Glomerular visceral epithelial cell (primary cell): Measurements from ENCODE around the gene TBC1D22A.

Experiments
- DNase-seq: peaks from one replicate; pipeline ENCODE4 v3.0.0-alpha.2; 2016; ENCODE audit errors: extremely low spot score

TBC1D22A gene

GRCh38 chr22:46995501-46996360 is 233.3 kb downstream of the TBC1D22A start:
- no peak for DNase-seq

GRCh38 chr22:46996595-46997310 is 234.3 kb downstream of the TBC1D22A start:
- DNase-seq: peak; percentile 1

- DNase-seq: no peak
Observed at GRCh38 chr22:46997311-46997970, 235.0 kb downstream of the TBC1D22A start.

GRCh38 chr22:46998331-46998730 is 235.9 kb downstream of the TBC1D22A start:
- DNase-seq: no peak

DNA sequence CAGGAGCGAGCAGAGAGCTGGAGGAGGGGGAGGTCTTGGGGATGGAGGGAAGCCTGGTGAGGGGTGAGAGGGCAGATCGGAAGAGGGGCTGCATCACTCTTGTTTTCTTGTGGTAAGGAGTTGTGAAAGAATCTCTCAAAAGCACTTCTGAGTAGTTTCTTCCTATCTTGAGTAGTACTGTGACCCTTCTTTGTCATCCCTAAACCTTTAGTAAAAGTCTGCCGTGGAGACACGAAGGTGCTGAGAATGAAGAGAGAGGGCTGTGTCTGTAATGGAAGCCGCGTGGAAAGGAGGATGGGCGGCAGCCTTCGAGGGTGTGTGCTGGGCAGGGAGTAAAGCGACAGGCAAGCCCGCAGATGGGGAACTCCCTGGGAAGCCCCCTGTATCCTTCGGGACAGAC is 237.8 kb downstream of the TBC1D22A start:
- no peak for DNase-seq

DNA sequence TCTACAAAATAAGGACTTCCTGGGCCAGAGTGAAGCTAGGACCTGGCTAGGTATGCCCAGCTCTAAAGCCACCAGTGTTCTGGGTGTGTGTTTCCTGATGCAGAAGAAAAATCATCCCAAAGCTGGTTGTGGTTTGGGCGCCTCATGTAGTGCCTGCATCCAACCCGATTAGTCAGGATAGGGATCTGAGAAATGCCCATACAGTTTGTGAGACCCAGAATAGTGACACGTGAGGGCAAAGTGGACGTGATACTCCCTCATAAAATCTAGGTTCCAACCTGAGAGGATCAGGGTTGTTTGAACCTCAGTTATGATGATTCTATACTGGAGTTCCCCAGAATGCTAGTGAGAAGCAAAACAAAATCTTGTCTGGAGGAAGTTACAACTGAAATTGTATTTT is 238.4 kb downstream of the TBC1D22A start:
- DNase-seq: peak; percentile 6

- no peak for DNase-seq
Observed at GRCh38 chr22:47001288-47001687, 238.8 kb downstream of the TBC1D22A start.

DNA sequence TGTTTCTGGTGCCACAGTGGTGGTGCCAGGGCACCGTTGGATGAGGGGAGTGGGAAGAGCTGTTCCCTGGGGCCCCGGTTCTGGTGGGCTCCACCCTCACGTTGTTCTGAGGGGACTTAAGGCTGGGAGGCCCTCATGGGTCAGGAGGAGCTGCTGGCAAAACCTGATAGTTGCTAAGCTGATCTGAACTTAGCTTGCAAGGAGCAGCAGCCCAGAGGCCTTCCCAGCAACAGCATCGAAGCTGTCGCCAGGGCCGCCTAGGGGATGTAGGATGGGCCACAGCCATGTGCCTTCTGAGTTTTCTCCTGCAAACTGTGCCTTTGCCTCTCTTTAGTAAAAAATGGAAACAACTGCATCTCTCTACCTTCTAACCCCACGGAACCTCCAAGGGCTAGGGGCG is 240.2 kb downstream of the TBC1D22A start:
- no peak for DNase-seq

DNA sequence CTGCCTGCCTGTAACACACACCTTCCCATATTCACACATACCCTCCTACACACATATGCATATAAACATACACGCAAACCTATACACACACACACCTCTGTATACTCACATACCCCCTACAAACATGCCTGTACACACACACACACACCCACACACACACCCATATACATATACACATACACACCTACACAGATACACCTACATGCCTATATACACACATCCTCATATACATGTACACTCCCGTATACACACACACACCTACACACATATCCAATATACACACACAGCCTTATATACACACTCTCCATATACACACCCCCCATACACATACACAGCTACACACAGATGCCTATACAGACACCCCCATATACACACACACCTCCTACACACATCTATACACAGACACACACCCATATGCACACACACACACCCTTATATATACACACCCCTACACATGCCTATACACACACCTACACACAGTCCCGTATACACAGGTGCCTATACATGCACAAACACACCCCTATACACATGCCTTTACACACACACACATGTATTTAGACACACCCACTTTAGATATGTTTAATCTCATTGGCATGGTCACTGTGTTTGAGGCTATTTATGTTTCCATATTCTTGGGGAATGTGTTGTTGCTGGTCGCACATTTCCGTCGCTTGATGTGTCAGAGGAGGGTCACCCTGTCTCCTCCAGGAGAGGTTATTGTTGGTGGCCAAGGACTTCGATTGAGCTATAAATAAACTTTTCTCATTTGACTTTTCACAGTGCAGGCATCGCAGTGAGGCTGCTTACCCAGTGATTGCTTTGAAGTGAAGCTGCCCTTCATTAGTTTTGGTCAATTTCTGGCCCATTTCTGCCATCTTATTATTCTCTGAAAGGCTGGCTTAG is 243.3 kb downstream of the TBC1D22A start:
- DNase-seq: no peak

DNA sequence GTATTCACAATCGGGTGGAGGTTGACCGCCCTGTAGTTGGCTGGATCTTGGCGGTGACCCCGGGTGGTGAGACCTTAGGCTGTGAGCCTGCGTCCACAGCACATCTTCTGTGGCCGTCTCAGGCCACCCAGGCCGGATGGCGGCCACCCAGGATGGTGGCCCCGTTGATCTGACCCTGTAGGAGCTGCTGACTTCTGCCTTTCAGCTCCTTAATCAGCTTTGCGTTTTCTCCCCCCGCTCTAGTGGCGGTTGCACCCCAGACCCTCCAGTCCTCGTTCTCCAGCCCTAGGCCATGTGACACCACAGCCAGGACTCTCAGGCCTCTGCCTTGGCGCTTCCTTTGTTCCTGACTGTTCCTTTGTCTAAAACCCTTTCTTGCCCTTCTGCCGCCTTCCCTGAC is 244.0 kb downstream of the TBC1D22A start:
- DNase-seq: no peak

DNA sequence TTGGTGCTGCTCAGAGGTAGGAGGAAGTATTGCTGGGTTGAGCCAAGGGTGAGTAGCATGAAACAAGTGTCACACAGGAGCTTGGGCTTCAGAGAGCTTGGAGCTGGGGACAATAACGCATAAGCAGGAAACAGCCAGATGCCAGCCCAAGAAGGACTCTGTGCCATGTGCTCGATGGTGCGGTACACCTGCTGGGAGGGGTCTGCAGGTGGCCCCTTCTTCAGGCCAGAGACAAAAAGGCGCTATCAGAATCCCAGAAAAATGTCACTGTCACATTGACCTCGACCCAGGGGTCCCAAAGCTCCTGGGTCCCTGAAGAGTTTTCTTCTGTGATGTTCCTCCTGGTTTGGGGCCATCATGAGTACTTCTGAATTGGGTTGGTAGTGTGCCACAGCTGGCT is 244.4 kb downstream of the TBC1D22A start:
- no peak for DNase-seq

- no peak for DNase-seq
Observed at GRCh38 chr22:47007496-47007895, 245.0 kb downstream of the TBC1D22A start.

GRCh38 chr22:47008208-47008885 is 245.9 kb downstream of the TBC1D22A start:
- no peak for DNase-seq

DNA sequence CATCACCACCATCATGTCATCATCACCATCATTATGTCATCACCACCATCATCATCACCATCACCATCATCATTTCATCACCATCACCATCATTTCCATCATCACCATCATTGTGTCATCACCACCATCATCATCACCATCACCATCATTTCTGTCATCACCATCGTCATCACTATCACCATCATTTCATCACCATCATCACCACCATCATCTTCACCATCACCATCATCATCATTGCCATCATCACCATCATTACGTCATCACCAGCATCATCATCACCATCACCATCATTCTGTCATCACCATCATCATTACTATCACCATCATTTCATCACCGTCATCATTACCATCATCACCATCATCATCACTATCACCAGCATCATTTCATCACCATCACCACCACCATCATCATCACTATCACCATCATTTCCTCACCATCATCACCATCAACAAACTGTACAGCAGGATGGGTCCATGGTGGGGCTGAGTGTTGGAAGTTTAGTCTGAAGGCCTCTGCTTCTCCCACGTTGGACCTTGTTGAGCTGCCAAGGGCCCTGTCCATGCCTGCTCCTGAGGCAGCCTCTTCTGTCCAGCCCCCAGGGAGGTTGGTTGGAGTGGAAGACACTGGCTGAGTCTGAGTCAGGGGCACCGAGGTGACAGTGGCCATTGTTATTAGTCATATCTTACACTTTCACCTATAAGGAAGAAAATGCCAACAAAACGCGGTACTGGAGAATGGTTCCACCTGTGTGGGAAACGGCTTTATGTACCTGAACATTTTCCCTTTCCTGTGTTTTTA is 247.1 kb downstream of the TBC1D22A start:
- no peak for DNase-seq

DNA sequence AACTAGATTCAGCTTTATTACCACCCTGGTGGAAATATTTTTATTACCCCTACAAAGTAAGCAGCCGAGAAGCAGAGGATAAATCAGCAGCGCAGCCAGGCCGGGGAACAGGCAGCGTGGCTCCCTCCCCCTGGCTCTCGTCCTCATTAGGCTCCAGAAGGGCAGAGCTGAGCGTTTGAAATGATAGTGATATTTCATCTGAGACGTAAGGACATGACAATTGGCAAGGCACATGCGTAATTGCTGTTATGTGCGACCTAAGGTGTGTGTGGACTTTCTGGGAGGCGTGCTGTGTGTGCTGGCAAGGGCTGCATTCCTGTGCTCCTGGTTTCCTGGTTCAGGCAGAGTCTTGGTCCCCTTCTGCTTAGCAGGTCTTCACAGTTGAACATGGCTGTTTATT is 247.8 kb downstream of the TBC1D22A start:
- no peak for DNase-seq

DNA sequence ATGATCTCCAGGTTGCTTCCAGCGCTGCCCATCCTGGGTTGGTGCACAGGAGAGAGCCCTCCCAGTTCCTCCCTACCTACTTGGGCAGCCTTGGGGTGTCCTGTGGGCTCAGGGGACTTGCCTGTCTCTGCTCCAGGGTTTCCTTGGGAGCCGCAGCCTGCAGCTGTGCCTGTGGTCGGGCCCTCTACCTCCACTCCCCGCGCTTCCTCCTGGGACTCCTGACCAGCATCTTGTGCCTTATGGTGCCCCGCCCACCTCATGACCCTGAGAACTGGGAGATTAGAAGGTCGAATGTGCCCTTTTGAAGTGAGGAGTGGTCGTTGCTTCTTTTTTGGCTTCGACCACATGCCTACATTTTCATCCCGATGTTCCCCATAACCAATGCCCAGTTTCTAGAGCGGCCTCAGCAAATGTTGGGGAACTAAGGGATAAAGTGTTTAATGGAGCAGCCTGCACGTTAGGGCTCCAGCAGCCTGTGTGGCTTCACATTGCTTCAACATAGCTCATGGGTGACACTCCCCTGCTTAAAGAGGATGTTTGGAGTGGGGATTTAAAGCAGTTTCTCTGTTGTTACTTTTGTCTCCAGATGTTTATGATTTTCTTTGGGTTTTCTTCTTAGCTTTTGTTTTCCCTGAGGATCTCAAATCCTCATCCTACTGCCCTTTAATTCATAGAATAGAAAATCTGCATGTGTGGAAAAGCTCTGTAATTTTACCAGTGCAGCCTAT is 248.8 kb downstream of the TBC1D22A start:
- DNase-seq: no peak

DNA sequence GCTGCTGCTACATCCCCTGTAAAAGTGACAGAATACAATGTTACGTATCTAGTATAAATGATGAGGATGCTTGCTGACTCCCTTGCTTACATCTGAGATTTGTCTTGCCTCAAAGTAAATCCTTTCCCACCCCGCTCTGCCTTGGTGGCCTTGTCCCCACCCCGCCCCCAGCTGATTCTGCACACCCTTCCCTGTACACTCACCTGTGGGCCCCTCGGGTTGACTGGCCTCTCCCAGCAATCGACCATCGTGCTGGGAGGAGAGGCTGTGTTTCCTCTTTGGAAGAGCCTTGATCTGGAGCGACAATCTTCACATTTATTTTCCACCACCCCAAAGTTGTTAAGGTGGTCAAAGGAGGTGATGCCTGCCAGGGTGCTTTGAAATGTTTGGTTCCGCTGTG is 249.4 kb downstream of the TBC1D22A start:
- no peak for DNase-seq

DNA sequence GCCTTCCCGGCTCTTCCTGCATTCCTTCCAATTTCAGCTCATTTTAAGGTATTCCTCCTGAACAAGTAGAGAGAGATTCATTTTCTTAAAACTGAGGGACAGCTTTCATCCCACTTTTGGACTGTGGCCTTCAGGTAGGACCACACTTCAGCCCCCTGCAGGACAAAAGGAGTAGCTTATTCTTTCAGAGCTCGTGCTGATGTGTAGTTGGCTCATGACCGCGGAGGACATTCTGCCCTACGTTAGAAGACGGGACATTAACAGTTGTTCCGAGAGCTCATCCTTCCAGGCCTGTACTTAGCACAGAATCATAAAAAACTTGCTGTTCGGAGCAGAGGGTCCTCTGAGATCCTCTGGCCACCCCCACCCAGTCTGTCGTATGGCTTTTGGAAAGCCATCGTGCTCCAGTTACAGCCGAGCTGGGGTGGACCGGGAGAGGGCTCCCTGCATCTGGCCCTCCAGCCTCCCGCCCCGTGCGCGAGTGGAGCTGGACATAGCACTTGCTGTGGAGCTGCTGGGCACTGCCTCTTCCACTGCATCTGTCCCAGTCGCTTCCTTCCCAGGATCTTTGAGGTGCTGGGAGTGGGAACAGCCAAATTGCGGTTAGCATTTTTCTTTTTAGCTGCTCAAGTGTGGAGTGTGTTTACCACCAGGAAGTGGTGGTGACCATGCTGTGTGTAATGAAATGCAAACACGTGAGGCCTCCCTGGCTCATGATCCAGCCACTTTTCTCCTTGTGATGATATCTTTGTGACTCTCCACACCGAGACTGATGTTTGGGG is 250.3 kb downstream of the TBC1D22A start:
- peak; percentile 71 for DNase-seq
